ENCODE results near the gene MOSMO.
"Not testable (repeated sequence)": the region's sequence is repeated elsewhere in the genome, so short reads cannot be mapped to it uniquely, and the experiment has no call there.

Gene MOSMO

DNA sequence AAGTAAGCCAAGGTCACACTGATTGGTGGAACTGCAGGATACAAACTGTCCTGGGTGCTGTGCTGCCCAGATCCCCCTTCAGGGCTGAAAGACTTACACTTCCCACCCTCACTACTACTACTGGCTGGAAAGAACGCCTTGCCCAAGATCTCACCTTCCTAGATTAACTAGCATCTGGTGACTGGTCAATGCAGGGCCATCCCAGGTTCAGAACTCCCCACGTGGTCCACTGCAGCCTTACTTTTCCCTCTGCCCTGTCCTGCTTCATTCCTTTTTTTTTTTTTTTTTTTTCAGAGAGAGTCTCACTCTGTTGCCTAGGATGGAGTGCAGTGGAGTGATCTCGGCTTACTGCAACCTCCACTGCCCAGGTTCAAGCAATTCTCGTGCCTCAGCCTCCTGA lies 4.7 kb upstream of the MOSMO start:
- DNase-seq (ENCODE audit: low spot score), result no peak

DNA sequence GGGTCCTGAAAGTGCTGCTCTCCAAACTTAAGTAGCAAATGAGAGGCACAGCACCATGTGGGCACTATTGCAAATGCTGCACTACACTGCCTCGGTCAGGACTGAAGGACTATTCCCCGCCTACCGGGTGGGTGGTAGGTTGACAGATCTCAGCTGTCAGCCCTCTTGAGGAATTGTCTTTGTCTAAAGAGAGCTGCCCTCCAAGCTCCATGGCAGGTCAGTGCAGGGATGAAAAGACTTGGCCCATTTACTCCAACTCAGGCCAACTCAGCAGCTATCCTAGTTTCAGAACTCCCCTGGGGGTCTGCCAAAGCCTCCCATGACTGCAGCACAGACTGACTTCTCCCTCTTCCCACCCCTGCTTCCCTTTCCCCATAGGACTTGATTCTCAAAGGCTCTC lies 3.6 kb upstream of the MOSMO start:
- no peak for DNase-seq (ENCODE audit: low spot score)

DNA sequence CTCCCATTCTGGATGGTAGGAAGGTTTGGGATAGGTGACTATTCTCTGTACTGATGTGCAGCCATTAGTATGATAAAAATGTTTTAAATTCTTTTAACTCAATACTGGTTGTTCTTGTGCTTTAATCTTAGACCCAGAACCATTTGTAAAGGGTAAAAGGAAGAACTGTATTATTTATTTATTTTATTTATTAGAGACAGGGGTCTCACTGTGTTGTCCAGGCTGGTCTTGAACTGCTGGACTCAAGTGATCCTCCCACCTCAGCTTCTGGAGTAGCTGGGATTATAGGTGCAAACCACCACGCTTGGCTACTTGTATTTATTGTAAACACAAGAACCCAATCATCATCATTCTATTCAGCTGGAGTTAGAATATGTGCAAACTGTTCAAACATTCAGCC lies 2.2 kb upstream of the MOSMO start:
- DNase-seq (ENCODE audit: low spot score), result no peak

DNA sequence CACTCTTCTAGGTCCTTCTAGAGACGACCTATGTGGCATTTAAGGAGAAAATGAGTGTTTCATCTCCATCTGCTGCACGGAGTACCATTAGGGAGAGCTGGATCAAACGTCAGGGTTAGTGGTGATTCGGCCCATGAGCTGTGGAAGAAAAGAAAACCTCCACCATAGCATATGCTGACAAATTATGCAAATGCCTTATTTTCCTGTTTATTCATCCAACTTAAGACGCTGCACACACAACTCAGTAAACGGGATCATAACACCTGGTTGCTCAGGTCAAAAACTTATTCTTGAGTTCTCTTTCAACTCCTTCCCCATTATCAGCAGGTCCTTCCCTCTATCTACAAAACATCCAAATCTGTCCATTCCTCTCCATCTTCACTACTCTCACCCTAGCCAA lies 1.3 kb upstream of the MOSMO start:
- DNase-seq (ENCODE audit: low spot score), result no peak

DNA sequence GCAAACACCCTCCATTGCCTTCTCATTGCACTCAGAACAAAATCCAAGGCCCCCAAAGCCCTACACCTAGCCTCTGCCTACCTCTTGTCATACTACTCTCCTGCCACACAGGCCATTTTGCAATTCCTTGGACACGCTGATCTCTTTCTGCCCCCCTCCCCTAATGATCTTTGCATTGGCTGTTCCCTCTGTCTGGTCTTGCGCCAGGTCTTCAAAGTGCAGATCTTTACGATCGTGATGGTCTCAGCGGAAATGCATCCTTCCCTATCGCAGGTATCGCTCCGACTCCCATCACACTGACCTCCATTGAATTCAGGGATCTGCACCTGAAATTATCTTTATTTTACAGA lies 777 bp upstream of the MOSMO start:
- no peak for DNase-seq (ENCODE audit: low spot score)

DNA sequence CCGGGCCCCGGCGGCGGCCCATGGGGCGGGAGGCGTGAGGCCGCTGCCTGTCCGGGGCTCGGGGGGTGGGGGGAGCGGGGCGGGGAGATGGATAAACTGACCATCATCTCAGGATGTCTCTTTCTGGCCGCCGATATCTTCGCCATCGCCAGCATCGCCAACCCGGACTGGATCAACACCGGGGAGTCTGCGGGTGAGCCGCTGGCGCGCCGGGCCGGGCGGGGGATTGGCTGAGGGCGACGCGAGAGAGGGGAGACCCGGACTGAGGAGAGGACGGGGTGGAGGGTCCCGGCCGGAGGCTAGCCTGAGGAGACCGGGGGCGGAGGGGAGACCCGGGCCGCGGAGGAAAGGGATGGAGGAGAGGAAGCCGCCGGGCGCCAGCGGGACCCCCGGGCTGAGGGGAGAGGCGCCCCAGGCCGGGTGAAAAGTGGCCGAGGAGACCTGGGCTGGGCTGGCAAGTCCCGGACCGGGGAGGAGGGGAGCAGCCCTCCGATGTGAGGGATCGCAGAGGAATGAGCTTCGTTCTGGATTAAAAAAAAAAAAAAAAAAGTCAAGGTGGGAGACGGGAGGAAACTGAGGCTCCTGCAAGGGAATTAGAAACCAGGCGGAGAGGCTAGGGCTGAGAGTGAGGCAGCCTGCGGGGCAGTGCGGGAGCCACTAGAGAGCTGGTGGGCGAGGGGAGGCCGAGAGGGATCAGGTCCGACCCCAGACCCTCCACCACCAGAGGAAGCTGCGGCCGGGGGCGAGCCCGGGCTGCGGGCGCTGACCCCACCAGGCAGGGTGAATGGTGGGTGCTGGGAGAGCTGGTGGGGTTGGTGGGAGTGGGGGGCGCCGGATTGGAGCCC lies 526 bp downstream of the MOSMO start:
- peak; percentile 71 for DNase-seq (ENCODE audit: low spot score)

DNA sequence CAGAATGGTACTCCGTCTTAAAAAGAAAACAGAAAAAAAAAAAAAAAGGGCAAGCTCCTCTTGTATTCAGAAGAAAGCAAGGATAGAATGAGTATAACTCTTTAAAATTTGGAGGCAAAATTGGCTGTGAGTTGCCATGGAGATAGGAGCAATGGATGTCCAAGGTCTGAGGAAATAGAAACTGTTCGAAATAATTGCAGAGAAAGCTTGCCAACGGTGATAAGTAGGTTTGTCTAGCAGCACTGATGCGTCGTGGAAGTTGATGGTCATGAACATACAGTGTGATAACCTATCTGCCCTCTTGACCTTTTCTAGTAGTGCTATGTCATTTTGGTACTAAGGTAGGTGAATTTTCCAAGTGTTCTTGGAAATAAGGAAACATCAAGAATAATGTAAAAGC lies 3.0 kb downstream of the MOSMO start:
- DNase-seq (ENCODE audit: low spot score), result no peak

DNA sequence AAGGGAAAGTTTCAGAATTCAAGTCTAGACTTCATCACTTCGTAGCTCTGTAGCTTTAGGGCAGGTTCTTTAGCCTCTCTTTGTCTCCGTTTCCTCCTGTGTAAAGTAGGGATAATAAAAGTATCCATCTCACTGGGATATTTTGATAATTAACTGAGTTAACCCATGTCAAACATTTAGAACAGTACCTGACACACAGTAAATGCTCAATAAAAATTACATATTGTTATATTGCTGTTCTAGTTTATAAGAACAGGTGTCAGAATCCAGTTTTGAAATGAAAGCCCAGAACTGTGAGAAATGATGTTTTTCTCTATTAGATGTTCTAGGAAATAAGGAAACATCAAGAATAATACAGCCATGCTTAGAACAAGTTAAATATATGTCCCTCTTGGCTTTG lies 4.3 kb downstream of the MOSMO start:
- DNase-seq (ENCODE audit: low spot score), result no peak

DNA sequence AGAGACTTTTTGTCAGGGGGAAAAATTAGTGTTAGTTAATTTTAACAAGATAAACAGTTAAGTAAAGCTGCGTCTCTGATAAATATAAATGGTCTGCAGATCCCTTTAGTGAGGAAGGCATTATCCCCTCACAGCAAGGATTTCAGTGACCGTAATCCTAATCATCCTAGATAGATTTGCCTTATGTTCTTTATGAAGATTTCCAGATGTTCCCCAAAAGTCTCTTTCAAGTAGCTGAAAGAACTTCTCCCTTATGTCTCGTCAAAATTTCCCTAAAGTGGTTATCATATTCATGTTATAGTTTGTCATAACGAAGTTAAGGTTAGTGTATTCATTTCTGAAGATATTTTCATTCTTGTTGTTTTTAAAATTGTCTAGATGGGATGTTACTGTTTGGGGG lies 5.6 kb downstream of the MOSMO start:
- no peak for DNase-seq (ENCODE audit: low spot score)

DNA sequence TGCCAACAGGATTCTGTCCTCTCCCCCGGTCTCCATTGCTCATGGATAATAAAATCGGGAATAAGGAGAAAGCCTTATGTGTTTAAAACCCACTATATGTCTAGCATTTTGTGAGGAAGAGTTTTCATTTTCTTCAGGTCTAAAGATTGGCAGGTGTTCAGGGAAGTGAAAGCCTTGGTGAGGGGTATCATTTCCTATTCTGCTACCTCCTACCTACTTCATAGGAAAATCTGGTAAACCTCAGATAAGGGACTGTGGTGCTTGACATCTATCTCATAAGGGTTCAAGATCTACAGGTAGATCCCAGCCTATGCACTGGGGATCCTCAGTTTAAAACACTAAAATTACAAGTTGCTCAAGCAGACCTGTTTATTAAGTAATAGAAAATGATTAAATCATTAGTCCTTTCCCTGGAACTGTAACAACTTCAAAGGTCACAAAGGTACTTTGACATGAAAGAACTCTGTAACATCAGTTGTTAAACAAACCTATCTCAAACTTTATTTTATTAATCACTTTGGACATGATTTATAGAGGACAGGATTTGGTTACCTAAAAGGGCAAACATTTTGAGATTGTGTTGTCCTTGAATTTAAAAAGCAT lies 6.5 kb downstream of the MOSMO start:
- DNase-seq (ENCODE audit: low spot score), result no peak

DNA sequence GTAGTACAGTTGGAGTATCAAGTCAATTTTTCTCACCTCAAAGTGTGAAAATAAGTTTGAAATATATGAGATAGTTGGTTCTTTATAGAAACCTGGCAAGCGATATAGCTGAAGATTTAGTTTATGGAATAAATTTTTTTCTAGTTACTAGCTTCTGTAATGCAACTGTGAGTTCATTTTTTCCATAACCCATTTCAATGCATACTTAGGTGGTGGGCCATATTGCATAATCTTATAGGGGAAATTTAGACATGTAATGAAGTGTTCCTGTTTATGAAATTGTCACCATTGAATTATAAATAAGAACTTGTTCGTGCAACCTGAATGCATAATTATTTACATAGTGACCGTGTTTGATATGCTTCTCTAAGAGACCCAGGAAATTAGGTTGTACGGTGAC lies 9.0 kb downstream of the MOSMO start:
- no peak for DNase-seq (ENCODE audit: low spot score)

DNA sequence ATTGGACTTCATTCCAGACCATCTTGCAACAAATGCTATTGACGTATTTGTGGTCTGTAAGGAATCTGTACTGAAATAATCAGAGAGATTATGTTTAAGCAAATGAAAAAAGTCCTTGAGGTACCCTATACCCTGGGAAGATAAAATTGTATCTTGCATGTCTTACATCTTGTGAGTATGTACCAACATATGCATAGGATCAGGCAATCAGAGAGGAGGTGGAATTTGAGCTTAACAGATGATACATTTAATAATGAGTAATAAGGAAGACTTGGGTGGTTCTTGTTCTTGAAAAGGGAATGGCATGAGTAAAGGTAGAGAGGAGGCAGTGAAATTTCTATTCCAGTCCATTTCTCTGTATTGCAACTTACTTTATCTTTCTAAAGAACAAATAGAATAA lies 10.6 kb downstream of the MOSMO start:
- no peak for DNase-seq (ENCODE audit: low spot score)

DNA sequence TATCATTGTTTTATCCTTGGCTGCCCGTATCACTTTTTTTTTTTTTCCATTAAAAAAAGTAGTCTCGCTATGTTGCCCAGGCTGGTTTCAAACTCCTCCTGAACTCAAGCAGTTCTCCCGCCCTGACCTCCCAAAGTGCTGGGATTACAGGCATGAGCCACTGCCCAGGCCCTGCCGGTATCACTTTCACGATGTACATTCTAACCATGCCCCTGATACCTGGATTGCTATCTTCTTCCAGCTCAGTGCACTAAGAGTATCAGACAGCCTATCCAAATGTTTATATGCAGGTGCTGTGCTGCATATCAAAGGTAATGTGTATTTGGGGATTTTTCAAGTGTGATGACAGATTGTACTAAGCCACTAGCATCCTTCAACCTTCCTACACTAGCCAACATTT lies 14.2 kb downstream of the MOSMO start:
- no peak for DNase-seq (ENCODE audit: low spot score)

DNA sequence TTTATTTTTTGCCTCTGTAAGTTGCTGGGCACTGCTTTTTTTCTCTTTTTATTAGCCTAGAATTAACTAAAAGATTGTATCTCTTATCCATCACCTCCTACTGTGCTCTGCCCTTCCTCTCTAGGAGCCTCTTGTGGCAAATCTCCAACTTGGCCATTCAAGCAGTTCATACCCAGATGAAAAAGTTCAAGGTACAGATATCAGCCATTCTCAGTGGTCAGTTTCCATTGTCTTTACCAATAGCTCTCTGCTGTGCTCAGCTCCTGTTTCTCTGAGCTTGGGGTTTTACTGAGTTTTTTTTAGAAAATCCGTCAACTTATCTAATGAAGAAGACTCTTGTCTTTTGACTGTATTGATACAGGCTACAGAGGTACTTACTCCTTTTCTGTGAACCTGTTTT lies 15.6 kb downstream of the MOSMO start:
- no peak for DNase-seq (ENCODE audit: low spot score)

DNA sequence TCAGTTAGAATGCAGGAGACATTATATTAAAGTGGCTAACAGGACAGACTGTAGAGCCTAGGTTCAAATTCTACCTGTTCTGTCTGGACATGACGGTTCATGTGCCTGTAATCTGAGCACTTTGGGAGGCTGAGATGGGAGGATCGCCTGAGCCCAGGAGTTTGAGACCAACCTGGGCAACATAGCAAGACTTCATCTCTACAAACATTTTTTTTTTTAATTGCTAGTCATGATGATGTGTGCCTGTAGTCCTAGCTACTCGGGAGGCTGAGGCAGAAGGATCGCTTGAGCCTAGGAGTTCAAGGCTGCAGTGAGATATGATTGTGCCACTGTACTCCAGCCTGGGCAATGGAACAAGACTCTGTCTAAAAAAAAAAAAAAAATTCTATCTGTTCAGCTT lies 16.9 kb downstream of the MOSMO start:
- not testable (repeated sequence) for DNase-seq (ENCODE audit: low spot score)

DNA sequence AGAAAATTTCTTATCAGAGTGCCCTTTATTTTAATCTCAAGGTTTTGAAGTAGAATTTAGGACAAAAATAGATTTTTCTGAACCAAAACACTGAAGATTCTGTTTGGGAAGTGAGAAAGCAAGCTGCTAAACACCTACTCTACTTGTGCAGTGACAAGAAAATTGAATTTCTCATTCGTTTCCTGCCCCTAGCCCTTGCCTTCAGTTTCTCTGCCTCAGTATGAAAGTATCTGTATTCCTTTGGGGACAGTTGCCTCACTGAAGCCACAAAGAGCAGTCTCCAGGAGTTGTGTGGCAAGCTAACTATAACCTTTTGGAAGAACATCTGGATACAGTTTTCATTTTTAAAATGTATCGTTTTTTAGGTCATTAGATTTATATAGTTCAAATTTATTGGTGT lies 19.7 kb downstream of the MOSMO start:
- no peak for DNase-seq (ENCODE audit: low spot score)

DNA sequence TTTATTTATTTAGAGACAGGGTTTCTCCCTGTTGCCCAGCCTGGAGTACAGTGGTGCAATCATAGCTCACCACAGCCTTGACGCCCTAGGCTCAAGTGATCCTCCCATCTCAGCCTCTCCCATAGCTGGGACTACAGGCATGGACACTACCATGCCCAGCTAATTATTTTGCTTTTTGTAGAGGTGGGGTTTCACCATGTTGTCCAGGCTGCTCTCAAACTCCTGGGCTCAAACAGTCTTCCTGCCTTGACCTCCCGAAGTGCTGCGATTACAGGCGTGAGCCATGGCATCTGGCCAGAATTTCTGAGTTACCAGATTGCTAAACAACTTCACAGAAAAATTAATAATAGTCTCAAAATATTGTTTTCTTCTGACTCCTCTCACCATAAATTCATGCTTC lies 21.7 kb downstream of the MOSMO start:
- no peak for DNase-seq (ENCODE audit: low spot score)

DNA sequence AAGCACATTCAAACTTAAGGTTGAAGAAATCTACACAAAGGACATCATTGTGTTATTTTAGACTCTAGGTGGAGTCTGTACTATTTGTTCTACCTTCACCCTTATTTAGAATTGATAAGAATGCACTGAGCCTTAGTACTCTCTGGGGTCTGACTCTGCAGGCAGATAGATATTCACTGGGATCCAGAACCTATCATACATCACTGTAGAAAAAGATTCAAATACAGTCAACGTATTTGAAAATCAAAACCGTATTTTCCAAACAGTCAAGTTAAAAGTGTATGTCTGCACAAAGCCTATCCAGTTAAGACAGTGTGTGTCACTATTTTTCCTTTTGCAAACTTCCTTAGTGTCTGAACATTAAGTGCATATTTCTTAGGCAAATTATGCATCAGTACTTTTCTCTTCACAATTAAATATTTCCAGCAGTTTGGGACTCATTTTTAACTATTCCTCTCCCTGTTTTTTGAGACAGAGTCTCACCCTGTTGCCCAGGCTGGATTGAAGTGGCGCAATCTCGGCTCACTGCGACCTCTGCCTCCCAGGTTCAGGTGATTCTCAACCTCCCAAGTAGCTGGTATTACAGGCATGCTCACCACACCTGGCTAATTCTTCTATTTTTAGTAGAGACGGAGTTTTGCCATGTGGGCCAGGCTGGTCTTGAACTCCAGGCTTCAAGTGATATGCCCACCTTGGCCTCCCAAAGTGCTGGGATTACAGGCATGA lies 22.3 kb downstream of the MOSMO start:
- no peak for DNase-seq (ENCODE audit: low spot score)

DNA sequence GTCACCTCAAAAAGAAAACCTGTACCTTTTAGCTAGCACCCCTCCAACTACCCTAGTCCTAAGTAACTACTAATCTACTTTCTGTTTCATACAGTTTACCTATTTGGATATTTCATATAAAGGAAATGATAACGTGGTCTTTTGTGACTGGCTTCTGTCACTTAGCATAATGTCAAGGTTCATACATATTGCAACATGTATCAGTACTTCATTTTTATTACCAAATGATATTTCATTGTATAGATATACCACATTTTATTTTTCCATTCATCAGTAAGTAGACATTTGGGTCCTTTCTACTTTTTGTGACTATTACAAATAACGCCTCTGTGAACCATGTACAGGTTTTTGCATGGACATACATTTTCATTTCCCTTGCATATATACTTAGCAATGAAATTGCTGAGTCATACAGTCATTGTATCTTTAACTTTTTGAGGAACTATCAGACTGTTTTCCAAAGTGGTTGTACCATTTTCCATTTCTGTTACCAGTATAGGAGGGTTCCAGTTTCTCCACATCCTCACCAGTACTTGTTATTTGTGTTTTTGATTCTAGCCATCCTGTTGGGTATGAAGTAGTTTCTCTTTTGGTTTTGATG lies 23.7 kb downstream of the MOSMO start:
- no peak for DNase-seq (ENCODE audit: low spot score)

DNA sequence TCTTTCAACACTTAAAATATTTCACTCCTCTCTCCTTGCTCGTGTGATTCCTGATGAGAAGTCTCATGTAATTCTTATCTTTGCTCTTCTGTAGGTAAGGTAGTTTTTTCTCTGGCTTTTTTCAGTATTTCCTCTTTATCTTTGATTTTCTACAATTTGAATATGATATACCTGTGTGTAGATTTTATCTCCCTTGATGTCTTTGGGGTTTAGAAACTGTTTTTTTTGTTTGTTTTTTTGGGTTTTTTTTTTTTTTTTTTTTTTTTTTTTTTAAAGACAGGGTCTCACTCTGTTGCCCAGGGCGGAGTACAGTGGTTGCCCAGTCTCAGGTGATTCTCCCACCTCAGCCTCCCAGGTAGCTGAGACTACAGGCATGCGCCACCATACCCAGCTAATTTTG lies 26.6 kb downstream of the MOSMO start:
- no peak for DNase-seq (ENCODE audit: low spot score)

DNA sequence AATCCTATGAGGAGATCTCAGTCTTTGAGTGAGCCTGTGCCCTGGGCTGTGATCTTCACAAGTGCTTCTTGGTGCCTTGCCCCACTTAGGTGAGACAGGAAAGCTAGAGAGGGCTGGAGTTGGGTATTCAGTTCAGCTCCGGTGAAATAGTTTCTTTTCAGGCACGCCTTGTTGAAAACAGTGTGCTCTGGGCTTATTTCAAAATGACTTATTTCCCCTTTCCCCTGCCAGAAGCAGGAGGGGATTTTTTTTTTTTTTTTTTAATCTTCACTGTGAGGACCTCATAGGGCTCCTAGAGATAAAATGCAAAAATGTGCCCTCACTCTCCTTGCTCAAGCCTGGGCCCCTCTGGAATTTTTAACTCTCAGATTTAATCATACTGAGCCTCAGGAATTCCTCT lies 27.2 kb downstream of the MOSMO start:
- no peak for DNase-seq (ENCODE audit: low spot score)

DNA sequence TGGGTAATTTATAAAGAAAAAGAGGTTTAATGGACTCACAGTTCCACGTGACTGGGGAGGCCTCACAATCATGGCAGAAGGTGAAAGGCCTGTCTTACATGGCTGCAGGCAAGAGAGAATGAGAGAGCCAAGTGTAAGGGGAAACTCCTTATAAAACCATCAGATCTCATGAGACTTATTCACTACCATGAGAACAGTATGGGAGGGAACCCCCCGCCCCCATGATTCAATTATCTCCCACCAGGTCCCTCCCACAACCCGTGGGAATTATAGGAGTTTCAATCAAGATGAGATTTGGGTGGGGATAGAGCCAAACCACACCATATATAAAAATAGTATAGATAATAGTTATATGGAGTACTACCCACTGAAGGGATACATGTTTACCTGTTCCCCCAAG lies 36.0 kb downstream of the MOSMO start:
- DNase-seq (ENCODE audit: low spot score), result not testable (repeated sequence)

DNA sequence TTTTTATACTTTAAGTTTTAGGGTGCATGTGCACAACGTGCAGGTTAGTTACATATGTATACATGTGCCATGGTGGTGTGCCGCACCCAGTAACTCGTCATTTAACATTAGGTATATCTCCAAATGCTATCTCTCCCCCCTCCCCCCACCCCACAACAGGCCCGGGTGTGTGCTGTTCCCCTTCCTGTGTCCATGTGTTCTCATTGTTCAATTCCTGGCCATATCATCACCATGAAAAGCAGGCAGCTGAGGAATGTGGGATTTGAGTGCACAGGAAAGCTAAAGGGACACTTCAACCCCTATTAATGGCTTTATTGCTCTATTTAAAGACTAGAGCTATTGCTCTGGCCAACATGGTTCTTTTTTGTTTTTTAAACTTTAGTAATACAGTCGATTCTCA lies 38.0 kb downstream of the MOSMO start:
- DNase-seq (ENCODE audit: low spot score), result not testable (repeated sequence)
